Coronary artery (tissue), 2 donors: ENCODE data around the gene MRAS.

Experiments used
- DNase-seq: peaks from one replicate; pipeline ENCODE4 v3.0.0-alpha.2; 2017; ENCODE audit warnings: low spot score
- H3K27ac ChIP-seq, 2 donors: fragments of 200-600 bp; sonication (generic); one replicate each; pipeline ENCODE4 v1.5.1; 2016 to 2019
- H3K4me3 ChIP-seq: fragments of 200-600 bp; sonication (generic); 2 replicates; pipeline ENCODE4 v1.5.1; 2016; ENCODE audit warnings: mild to moderate bottlenecking, moderate library complexity
- CTCF ChIP-seq: fragments of 200-600 bp; sonication (generic); IDR thresholded peaks from one replicate; pipeline ENCODE4 v1.5.1; 2019; ENCODE audit warnings: antibody characterized with exemption

The MRAS gene

GRCh38 chr3:138351151-138351550 is 2.8 kb downstream of the MRAS start:
- H3K4me3 ChIP-seq = no peak overlapping the region
- no peak overlapping the region for H3K27ac ChIP-seq
- peak; percentile 55 for DNase-seq

DNA sequence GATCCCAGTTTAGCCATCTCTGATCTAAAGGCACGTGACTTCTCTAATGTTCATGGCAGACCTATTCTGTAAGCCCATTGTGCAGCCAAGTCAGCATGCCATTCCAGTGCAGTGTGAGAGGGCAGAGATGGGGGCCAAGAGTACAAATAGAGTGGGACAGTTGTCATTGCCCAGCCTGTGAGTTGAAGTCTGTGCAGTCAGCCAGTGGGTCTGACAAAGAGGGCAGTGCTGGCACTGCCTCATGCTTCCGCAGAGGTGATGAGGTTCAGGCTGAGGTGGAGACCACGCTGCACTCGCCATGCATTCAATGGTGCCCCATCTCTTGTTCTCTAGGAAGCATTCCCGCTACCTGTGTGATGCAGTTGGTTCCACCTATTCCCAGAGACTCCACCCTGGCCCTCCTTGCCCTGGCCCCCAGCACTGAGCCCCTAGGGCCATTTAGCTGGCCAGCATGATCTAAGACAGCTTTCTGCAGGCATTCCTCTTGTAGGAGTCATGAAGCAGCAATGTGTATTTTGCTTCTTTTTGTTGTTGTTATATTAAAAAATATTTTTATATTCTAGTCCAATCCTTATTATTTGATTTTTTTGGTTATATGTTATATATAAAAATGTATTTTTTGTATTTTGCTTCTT is 3.7 kb downstream of the MRAS start:
- DNase-seq = peak; percentile 59
- peak overlapping the region in 1 of 2 donors; percentile 19 for H3K27ac ChIP-seq
- no peak for TF ChIP-seq CTCF
- H3K4me3 ChIP-seq = no peak overlapping the region

More at GRCh38 chr3:138351151-138351550, 2.8 kb downstream of the MRAS start:
- no peak for TF ChIP-seq CTCF

GRCh38 chr3:138354376-138354775 is 6.0 kb downstream of the MRAS start:
- no peak for TF ChIP-seq CTCF
- H3K27ac ChIP-seq = no peak overlapping the region
- no peak overlapping the region for H3K4me3 ChIP-seq
- DNase-seq = peak; percentile 41

GRCh38 chr3:138355071-138355470 is 6.7 kb downstream of the MRAS start:
- no peak overlapping the region for H3K27ac ChIP-seq
- no peak for TF ChIP-seq CTCF
- no peak overlapping the region for H3K4me3 ChIP-seq
- peak; percentile 22 for DNase-seq

DNA sequence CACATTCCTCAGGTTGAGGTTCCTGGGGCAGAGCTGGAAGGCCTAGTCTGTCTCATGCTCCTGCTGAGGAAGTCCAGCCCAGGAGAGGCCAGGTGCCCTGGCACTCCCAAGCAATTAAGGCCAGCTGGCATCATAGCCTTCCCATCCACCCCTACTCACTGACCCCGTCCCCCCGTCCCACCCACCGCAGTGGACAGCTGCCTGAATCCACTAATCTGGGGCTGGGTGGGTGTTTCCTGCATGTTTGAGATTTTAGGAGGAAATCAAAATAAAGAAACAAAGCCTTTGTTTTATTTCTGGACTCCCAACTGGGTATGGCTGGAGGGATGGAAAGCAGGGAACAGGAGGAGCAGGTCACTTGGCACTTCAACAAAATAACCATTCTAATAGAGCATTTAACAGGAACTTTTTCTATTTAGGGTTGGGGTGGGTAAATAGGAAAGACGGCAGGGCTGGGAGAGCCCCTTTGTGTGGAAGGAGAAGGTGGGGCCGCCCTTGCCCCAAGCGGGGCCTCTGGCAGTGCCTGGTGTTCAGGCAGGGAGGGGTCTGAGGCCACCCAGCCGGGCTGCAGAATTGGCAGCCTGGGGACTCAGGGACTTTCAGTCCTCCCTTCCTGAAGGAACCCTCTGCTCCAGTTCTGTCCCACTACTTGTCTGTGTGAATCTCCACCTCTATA is 8.5 kb downstream of the MRAS start:
- H3K4me3 ChIP-seq = peak overlapping the region; percentile 4
- DNase-seq = peak; percentile 69
- peak overlapping the region; percentile 44 to 73 for H3K27ac ChIP-seq
- no peak for TF ChIP-seq CTCF

DNA sequence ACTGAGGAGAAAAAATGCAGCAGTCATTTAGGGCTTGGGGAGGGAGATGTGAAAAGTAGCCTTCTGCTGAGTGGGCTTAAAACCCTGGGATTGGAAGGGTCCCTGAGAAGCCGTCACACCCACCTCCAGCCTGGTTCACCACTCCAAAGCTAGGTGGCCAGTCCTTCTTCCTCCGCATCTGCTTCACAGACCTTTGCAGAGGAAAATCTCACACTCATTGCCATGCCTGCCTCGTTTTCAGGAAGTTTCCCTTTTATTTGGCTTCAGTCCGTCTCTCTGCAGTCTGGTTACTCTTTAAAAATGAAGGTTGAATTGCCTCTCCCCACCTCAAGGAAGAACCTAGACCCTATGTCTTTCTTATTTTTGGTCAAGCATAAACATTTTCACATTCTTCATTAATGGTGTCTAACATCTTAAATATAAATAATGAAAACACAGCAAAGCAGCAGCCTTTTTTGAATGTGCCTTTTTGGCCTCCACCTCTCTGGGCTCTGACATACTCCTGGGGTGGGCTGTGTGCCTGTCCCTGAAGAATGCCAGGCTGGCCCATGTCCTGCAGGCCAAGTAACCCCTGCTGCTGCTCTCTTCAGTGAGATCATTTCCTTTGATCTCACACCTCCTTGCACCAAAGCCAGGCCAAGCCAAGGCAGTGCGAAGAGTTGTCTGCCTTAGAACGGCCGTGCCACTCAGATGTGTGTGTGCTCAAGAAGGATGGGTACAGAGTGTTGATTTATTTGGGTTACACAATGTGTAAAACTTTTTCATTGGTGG is 11.0 kb downstream of the MRAS start:
- H3K4me3 ChIP-seq = no peak overlapping the region
- TF ChIP-seq CTCF = no peak
- H3K27ac ChIP-seq = peak overlapping the region in 1 of 2 donors; percentile 64
- no peak for DNase-seq
